Measurements from ENCODE around the gene PIK3C2G.

The PIK3C2G gene

GRCh38 chr12:18340186-18340585 is 78.9 kb downstream of the PIK3C2G start:
- H3K27ac ChIP-seq = no peak overlapping the region
- TF ChIP-seq CTCF (IDR thresholded peaks at IDR 0.05) = no peak
- no peak for TF ChIP-seq ZFX (IDR thresholded peaks at IDR 0.05; ENCODE audit: borderline replicate concordance)

- no peak overlapping the region for H3K27ac ChIP-seq
- TF ChIP-seq CTCF (IDR thresholded peaks at IDR 0.05) (no peak), ZFX (IDR thresholded peaks at IDR 0.05; ENCODE audit: borderline replicate concordance) (no peak)
Measured at GRCh38 chr12:18340786-18341185, 79.5 kb downstream of the PIK3C2G start.

- H3K27ac ChIP-seq = no peak overlapping the region
- TF ChIP-seq ZFX (IDR thresholded peaks at IDR 0.05; ENCODE audit: borderline replicate concordance) (no peak), CTCF (IDR thresholded peaks at IDR 0.05) (no peak)
Measured at GRCh38 chr12:18343708-18344107, 82.4 kb downstream of the PIK3C2G start.

GRCh38 chr12:18345021-18345735 is 83.9 kb downstream of the PIK3C2G start:
- no peak overlapping the region for H3K27ac ChIP-seq
- TF ChIP-seq ZFX (IDR thresholded peaks at IDR 0.05; ENCODE audit: borderline replicate concordance) = no peak

- TF ChIP-seq CTCF (IDR thresholded peaks at IDR 0.05) (no peak), ZFX (IDR thresholded peaks at IDR 0.05; ENCODE audit: borderline replicate concordance) (no peak)
- no peak overlapping the region for H3K27ac ChIP-seq
Measured at GRCh38 chr12:18352312-18352711, 91.0 kb downstream of the PIK3C2G start.

GRCh38 chr12:18355429-18355828 is 94.1 kb downstream of the PIK3C2G start:
- TF ChIP-seq CTCF (IDR thresholded peaks at IDR 0.05) (no peak), ZFX (IDR thresholded peaks at IDR 0.05; ENCODE audit: borderline replicate concordance) (no peak)
- H3K27ac ChIP-seq = no peak overlapping the region

- TF ChIP-seq ZFX (IDR thresholded peaks at IDR 0.05; ENCODE audit: borderline replicate concordance) (no peak), CTCF (IDR thresholded peaks at IDR 0.05) (no peak)
- H3K27ac ChIP-seq = no peak overlapping the region
Measured at GRCh38 chr12:18358077-18358476, 96.8 kb downstream of the PIK3C2G start.

GRCh38 chr12:18358930-18359329 is 97.6 kb downstream of the PIK3C2G start:
- TF ChIP-seq ZFX (IDR thresholded peaks at IDR 0.05; ENCODE audit: borderline replicate concordance) (no peak), CTCF (IDR thresholded peaks at IDR 0.05) (no peak)
- no peak overlapping the region for H3K27ac ChIP-seq
